SK-N-SH (cell line): ENCODE results near the gene PPDPF. TPM values are rescaled to one million over a fixed set of nuclear protein-coding genes. Genes with fewer than 3 reads are reported as not detected.

ENCODE experiments used
- CTCF ChIA-PET: fragments of 300-600, 350-600 bp; formaldehyde crosslinking; extraction: SDS; loops from one replicate; lab custom pipeline; 2021; lab: Yijun Ruan, JAX
- POLR2A ChIA-PET: fragments of 350-600 bp; sonication (Branson Sonifier 250); formaldehyde crosslinking; extraction: SDS; loops from one replicate; lab custom pipeline; 2020; ENCODE audit warnings: antibody characterized with exemption, inconsistent platforms; lab: Yijun Ruan, JAX
- DNase-seq: peaks from one replicate; pipeline ENCODE4 v3.0.0; 2012
- H2AFZ ChIP-seq: fragments of 200-600 bp; sonication (generic); 2 replicates; pipeline ENCODE4 v1.8.1; 2016; ENCODE audit warnings: antibody characterized with exemption, mild to moderate bottlenecking, low read depth
- H3F3A ChIP-seq: fragments of 200-600 bp; sonication (generic); replicated peaks from 2 replicates; pipeline ENCODE3; 2016; ENCODE audit warnings: antibody characterized with exemption, mild to moderate bottlenecking; ENCODE audit not compliant: insufficient read depth
- H3K27ac ChIP-seq, 2 experiments: fragments of 200-500 bp in 1 of 2; fragments of 200-600 bp in 1 of 2; sonication (Bioruptor generic) in 1 of 2; sonication (generic), shearing (Covaris generic) in 1 of 2; 2 replicates each; pipeline versions ENCODE4 v1.5.1 to v1.6.1; 2014 to 2016; ENCODE audit warnings: low read depth in 2 of 2, inconsistent platforms in 1 of 2, low read length in 1 of 2, mild to moderate bottlenecking in 1 of 2, mixed read lengths in 1 of 2
- H3K27me3 ChIP-seq: fragments of 200-600 bp; sonication (generic), shearing (Covaris generic); 2 replicates; pipeline ENCODE4 v1.6.1; 2016; ENCODE audit warnings: mixed run types; ENCODE audit not compliant: insufficient read depth
- H3K36me3 ChIP-seq, 2 experiments: fragments of 200-500 bp in 1 of 2; fragments of 200-600 bp in 1 of 2; sonication (Bioruptor generic) in 1 of 2; sonication (generic) in 1 of 2; replicated peaks in 1 of 2; 2 replicates each; pipeline versions ENCODE3 to v1.5.1; 2014 to 2016; ENCODE audit warnings: low read length in 1 of 2, mild to moderate bottlenecking in 1 of 2; ENCODE audit not compliant: insufficient read depth in 2 of 2, control insufficient read depth in 1 of 2
- H3K4me1 ChIP-seq, 2 experiments: fragments of 200-500 bp in 1 of 2; fragments of 200-600 bp in 1 of 2; sonication (Bioruptor generic) in 1 of 2; sonication (generic), shearing (Covaris generic) in 1 of 2; 2 replicates each; pipeline versions ENCODE4 v1.5.1 to v1.6.1; 2014 to 2016; ENCODE audit warnings: low read depth in 1 of 2, low read length in 1 of 2, mixed run types in 1 of 2; ENCODE audit not compliant: insufficient read depth in 2 of 2, control insufficient read depth in 1 of 2
- H3K4me2 ChIP-seq: fragments of 200-600 bp; sonication (generic), shearing (Covaris generic); 2 replicates; pipeline ENCODE4 v1.6.1; 2017; ENCODE audit warnings: mixed run types
- H3K4me3 ChIP-seq, 2 experiments: fragments of 200-500 bp in 1 of 2; fragments of 200-600 bp in 1 of 2; sonication (Bioruptor generic) in 1 of 2; sonication (generic), shearing (Covaris generic) in 1 of 2; 2 replicates each; pipeline versions ENCODE4 v1.5.1 to v1.8.1; 2014 to 2016; ENCODE audit warnings: low read depth in 2 of 2, inconsistent platforms in 1 of 2, low read length in 1 of 2, mild to moderate bottlenecking in 1 of 2, mixed read lengths in 1 of 2, moderate library complexity in 1 of 2
- H3K79me2 ChIP-seq: fragments of 200-600 bp; sonication (generic); 2 replicates; pipeline ENCODE4 v1.8.1; 2017; ENCODE audit warnings: mild to moderate bottlenecking; ENCODE audit not compliant: insufficient read depth
- H3K9ac ChIP-seq: fragments of 200-600 bp; sonication (generic); 2 replicates; pipeline ENCODE4 v1.6.1; 2017; ENCODE audit warnings: mixed run types
- H3K9me2 ChIP-seq: fragments of 200-600 bp; sonication (generic); 2 replicates; pipeline ENCODE4 v1.6.1; 2017; ENCODE audit warnings: mixed run types
- H3K9me3 ChIP-seq: fragments of 200-600 bp; sonication (generic); 2 replicates; pipeline ENCODE4 v1.6.1; 2017; ENCODE audit warnings: mixed run types, mild to moderate bottlenecking, moderate library complexity
- H4K20me1 ChIP-seq: fragments of 200-600 bp; sonication (generic); 2 replicates; pipeline ENCODE4 v1.6.1; 2017; ENCODE audit warnings: mild to moderate bottlenecking, mixed run types; ENCODE audit not compliant: insufficient read depth
- ELF1 ChIP-seq: IDR thresholded peaks from 2 replicates; pipeline ENCODE4 v1.4.0; 2012
- EP300 ChIP-seq, 2 experiments: IDR thresholded peaks; 2 replicates each; pipeline versions ENCODE4 v1.4.0 to v1.6.1; 2012; ENCODE audit warnings: borderline replicate concordance in 1 of 2, low read depth in 1 of 2, low read length in 1 of 2
- EZH2phosphoT487 ChIP-seq: fragments of 200-600 bp; sonication (generic); IDR thresholded peaks from 2 replicates; pipeline ENCODE4 v1.6.1; 2017; ENCODE audit warnings: low read depth, mixed run types, mild to moderate bottlenecking, antibody characterized with exemption, moderate library complexity, borderline replicate concordance
- FOSL2 ChIP-seq: IDR thresholded peaks from 2 replicates; pipeline ENCODE4 v1.4.0; 2012; ENCODE audit warnings: low read depth, mild to moderate bottlenecking, moderate library complexity, borderline replicate concordance
- FOXJ3 ChIP-seq: sonication (generic); formaldehyde crosslinking; IDR thresholded peaks from 2 replicates; pipeline ENCODE4 v1.5.1; 2020; ENCODE audit warnings: mild to moderate bottlenecking, missing genetic modification reagents
- GABPA ChIP-seq: IDR thresholded peaks from 2 replicates; pipeline ENCODE4 v1.4.0; 2012; ENCODE audit warnings: low read depth, mild to moderate bottlenecking
- GATA2 ChIP-seq: sonication (generic); formaldehyde crosslinking; IDR thresholded peaks from 2 replicates; pipeline ENCODE4 v1.5.0; 2020; ENCODE audit warnings: mild to moderate bottlenecking, missing genetic modification reagents
- IRF3 ChIP-seq: fragments of 150-350 bp; IDR thresholded peaks from 2 replicates; pipeline ENCODE4 v1.6.1; 2016; ENCODE audit warnings: mild to moderate bottlenecking, low read depth, low read length
- JUND ChIP-seq: IDR thresholded peaks from 2 replicates; pipeline ENCODE4 v1.4.0; 2012
- RAD21 ChIP-seq: IDR thresholded peaks from 2 replicates; pipeline ENCODE4 v1.6.1; 2012; ENCODE audit warnings: mild to moderate bottlenecking, low read length
- RCOR1 ChIP-seq: fragments of 150-350 bp; IDR thresholded peaks from 2 replicates; pipeline ENCODE4 v1.6.1; 2017; ENCODE audit warnings: antibody characterized with exemption, low read length
- RFX5 ChIP-seq: IDR thresholded peaks from 2 replicates; pipeline ENCODE4 v1.6.1; 2012; ENCODE audit warnings: mild to moderate bottlenecking, improper control_type of control experiment, low read length
- RXRA ChIP-seq: IDR thresholded peaks from 2 replicates; pipeline ENCODE4 v1.4.0; 2012; ENCODE audit warnings: low read depth, mild to moderate bottlenecking, borderline replicate concordance
- SIN3A ChIP-seq: IDR thresholded peaks from 2 replicates; pipeline ENCODE4 v1.6.1; 2012; ENCODE audit warnings: low read depth, mild to moderate bottlenecking, low read length, moderate library complexity, borderline replicate concordance
- SMC3 ChIP-seq: IDR thresholded peaks from 2 replicates; pipeline ENCODE4 v1.6.1; 2012; ENCODE audit warnings: low read depth, low read length, improper control_type of control experiment
- TAF1 ChIP-seq: IDR thresholded peaks from 2 replicates; pipeline ENCODE4 v1.6.1; 2012; ENCODE audit warnings: low read depth, mild to moderate bottlenecking, low read length, moderate library complexity, borderline replicate concordance
- TCF12 ChIP-seq: IDR thresholded peaks from 2 replicates; pipeline ENCODE4 v1.4.0; 2012
- TEAD4 ChIP-seq: IDR thresholded peaks from 2 replicates; pipeline ENCODE4 v1.4.0; 2012; ENCODE audit warnings: mild to moderate bottlenecking, borderline replicate concordance; ENCODE audit not compliant: insufficient read depth
- YY1 ChIP-seq: IDR thresholded peaks from 2 replicates; pipeline ENCODE4 v1.4.0; 2012; ENCODE audit warnings: low read depth, mild to moderate bottlenecking
- ZBTB33 ChIP-seq: IDR thresholded peaks from 2 replicates; pipeline ENCODE4 v1.4.0; 2012; ENCODE audit warnings: low read depth, borderline replicate concordance
- WGBS: methylation state at CpG from one replicate; pipeline ENCODE4 v1.1.6; 2017; ENCODE audit warnings: low lambda C conversion rate; 5-methylcytosine and 5-hydroxymethylcytosine counted together
- polyA plus RNA-seq, 3 experiments: library from polyadenylated mRNA; depleted of rRNA; stranded (reverse); fragments of >200 nt; gene quantifications; 2 replicates each; pipeline ENCODE4 v1.2.3, GENCODE V29; 2012
- TF ChIP-seq, protein P1 (sequence below): IDR thresholded peaks from 2 replicates; pipeline ENCODE4 v1.6.1; 2012; ENCODE audit warnings: mild to moderate bottlenecking, low read depth, low read length, moderate library complexity

PPDPF gene
- polyA plus RNA-seq, 1 of the 3 experiments (the other 2 are of a cell fraction), result 71.4 TPM

GRCh38 chr20:63565021-63565698 is 44.6 kb downstream of the PPDPF start:
- no peaks in the 10 kb centered on the region for H3K4me1 ChIP-seq
- H2AFZ ChIP-seq, result no peak overlapping the region
- WGBS, result 92% methylated on average over 30 of the region's 61 CpGs
- DNase-seq, result no peak
- ChIA-PET CTCF (interaction anchor here (3.6 kb wide), 1 partner anchor 27 kb away, joined by 12 read pairs; the partner anchor contains the start of gene PTK6), POLR2A (no interaction called here)
- H3K27me3 ChIP-seq, result no peaks in the 10 kb centered on the region
- H3K9me2 ChIP-seq, result no peaks in the 10 kb centered on the region
- H3K9me3 ChIP-seq, result no peaks in the 10 kb centered on the region
- H3K9ac ChIP-seq, result no peak overlapping the region
- TF ChIP-seq TCF12 (no peak), FOXJ3 (CRISPR knock-in tag) (no peak)
- H3K4me2 ChIP-seq, result no peak overlapping the region
- no peaks in the 10 kb centered on the region for H4K20me1 ChIP-seq
- no peak overlapping the region for H3K27ac ChIP-seq
- H3K79me2 ChIP-seq, result no peaks in the 10 kb centered on the region
- H3F3A ChIP-seq, result no peaks in the 10 kb centered on the region
- H3K36me3 ChIP-seq, result peaks cover 0 to 33% of the 10 kb centered on the region in 2 experiments
- H3K4me3 ChIP-seq, result no peak overlapping the region

GRCh38 chr20:63565699-63566335 is 45.3 kb downstream of the PPDPF start:
- CTCF ChIA-PET, result interaction anchor here (3.6 kb wide), 1 partner anchor 28 kb away, joined by 12 read pairs; the partner anchor contains the start of gene PTK6
- Histone ChIP-seq H3K79me2 (no peaks in the 10 kb centered on the region), H3F3A (no peaks in the 10 kb centered on the region), H2AFZ (no peak overlapping the region), H3K27me3 (no peaks in the 10 kb centered on the region), H3K4me2 (no peak overlapping the region), H3K27ac (no peak overlapping the region), H3K9ac (no peak overlapping the region), H3K4me3 (no peak overlapping the region), H3K9me2 (no peaks in the 10 kb centered on the region), H3K9me3 (no peaks in the 10 kb centered on the region), H4K20me1 (no peaks in the 10 kb centered on the region), H3K36me3 (peaks cover 0 to 32% of the 10 kb centered on the region in 2 experiments), H3K4me1 (no peaks in the 10 kb centered on the region)
- POLR2A ChIA-PET, result no interaction called here
- TF ChIP-seq TAF1, result no peak
- no peak for TF ChIP-seq RFX5
- TF ChIP-seq JUND, result no peak
- no peak for TF ChIP-seq FOSL2
- TF ChIP-seq GATA2, result no peak
- no peak for TF ChIP-seq EP300 (IDR thresholded peaks at IDR 0.05; ENCODE audit: borderline replicate concordance in 1 of 2, low read depth in 1 of 2, low read length in 1 of 2)
- TF ChIP-seq IRF3, result no peak
- TF ChIP-seq FOXJ3 (CRISPR knock-in tag), result no peak
- TF ChIP-seq YY1, result no peak
- TF ChIP-seq, protein P1, sequence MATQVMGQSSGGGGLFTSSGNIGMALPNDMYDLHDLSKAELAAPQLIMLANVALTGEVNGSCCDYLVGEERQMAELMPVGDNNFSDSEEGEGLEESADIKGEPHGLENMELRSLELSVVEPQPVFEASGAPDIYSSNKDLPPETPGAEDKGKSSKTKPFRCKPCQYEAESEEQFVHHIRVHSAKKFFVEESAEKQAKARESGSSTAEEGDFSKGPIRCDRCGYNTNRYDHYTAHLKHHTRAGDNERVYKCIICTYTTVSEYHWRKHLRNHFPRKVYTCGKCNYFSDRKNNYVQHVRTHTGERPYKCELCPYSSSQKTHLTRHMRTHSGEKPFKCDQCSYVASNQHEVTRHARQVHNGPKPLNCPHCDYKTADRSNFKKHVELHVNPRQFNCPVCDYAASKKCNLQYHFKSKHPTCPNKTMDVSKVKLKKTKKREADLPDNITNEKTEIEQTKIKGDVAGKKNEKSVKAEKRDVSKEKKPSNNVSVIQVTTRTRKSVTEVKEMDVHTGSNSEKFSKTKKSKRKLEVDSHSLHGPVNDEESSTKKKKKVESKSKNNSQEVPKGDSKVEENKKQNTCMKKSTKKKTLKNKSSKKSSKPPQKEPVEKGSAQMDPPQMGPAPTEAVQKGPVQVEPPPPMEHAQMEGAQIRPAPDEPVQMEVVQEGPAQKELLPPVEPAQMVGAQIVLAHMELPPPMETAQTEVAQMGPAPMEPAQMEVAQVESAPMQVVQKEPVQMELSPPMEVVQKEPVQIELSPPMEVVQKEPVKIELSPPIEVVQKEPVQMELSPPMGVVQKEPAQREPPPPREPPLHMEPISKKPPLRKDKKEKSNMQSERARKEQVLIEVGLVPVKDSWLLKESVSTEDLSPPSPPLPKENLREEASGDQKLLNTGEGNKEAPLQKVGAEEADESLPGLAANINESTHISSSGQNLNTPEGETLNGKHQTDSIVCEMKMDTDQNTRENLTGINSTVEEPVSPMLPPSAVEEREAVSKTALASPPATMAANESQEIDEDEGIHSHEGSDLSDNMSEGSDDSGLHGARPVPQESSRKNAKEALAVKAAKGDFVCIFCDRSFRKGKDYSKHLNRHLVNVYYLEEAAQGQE, result no peak
- TF ChIP-seq GABPA, result no peak
- no peak for TF ChIP-seq EZH2phosphoT487
- no peak for TF ChIP-seq SMC3
- TF ChIP-seq RAD21, result no peak
- TF ChIP-seq ZBTB33, result no peak
- TF ChIP-seq ELF1, result no peak
- TF ChIP-seq RXRA, result no peak
- no peak for TF ChIP-seq SIN3A
- no peak for TF ChIP-seq RCOR1
- TF ChIP-seq TEAD4, result no peak
- DNase-seq, result no peak
- WGBS, result 96% methylated on average over 19 of the region's 43 CpGs
